ENCODE measurements around the gene KANSL2. TPM values are rescaled to one million over a fixed set of nuclear protein-coding genes. Genes with fewer than 3 reads are reported as not detected.
"Not testable (repeated sequence)": the region's sequence is repeated elsewhere in the genome, so short reads cannot be mapped to it uniquely, and the experiment has no call there.

KANSL2 gene, protein sequence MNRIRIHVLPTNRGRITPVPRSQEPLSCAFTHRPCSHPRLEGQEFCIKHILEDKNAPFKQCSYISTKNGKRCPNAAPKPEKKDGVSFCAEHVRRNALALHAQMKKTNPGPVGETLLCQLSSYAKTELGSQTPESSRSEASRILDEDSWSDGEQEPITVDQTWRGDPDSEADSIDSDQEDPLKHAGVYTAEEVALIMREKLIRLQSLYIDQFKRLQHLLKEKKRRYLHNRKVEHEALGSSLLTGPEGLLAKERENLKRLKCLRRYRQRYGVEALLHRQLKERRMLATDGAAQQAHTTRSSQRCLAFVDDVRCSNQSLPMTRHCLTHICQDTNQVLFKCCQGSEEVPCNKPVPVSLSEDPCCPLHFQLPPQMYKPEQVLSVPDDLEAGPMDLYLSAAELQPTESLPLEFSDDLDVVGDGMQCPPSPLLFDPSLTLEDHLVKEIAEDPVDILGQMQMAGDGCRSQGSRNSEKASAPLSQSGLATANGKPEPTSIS
- total RNA-seq (2022) (23.3 and 26.2 TPM in 2 replicates), Bru-seq, nascent RNA (percentile 86 among the genes with signal in this experiment), BruChase-seq, experiment 1, labeled RNA remaining after a 6-hour chase (percentile 64 among the genes with signal in this experiment), BruChase-seq, experiment 2, labeled RNA remaining after a 2-hour chase (percentile 65 among the genes with signal in this experiment)
- long read RNA-seq, partial matches to known transcripts = 0 of 26 reads
- long read RNA-seq, other reads (novel, unspliced or antisense) = 24 of 26 reads

DNA sequence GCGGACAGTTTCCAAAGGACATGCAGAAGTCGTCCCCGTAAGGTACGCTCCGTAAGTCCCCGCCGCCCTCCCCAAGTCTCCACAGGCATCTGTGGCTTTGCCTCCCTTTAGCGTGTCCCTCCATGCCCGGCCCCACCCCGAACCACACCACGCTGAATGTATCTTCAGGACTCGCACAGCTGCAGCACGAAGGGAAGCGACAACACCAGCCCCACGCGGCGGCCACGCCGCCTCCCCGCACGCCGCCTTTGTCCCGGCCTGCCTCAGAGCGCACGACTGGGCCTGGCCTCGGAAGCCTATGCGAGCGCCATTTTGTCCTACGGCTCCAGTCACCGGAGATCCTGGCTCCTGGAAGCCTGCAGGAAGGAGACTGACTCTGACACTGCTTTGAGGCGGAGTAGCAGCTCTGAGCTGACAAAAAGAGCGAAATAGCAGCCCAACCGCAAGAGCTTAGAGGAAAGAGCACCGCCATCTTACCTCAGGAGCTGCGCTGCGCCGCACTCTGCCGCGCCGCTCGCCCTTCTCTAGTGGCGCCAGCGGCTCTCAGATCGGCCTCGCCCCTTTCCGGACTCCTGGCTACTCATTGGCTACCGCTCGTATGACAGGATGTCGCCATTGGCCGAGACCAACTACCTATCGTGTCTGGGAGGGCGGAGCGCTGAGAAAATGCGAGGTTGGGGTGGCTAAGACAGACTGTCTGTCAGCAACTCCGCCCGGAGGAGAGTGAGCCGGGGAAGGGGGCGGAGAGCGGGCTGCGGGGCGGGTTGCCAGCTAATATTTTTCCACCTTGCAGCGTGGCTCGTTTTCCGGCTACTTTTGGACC lies at the start of gene KANSL2:
TSS of gene KANSL2 (minus strand) at position 529 of the 823 bp plus-strand sequence. CDS start 606 bp downstream, outside the sequence.
- Mint-ChIP-seq H3K27me3 (ENCODE audit: unreplicated experiment) (no peaks in the 10 kb centered on the region), H3K4me1 (ENCODE audit: low read depth, unreplicated experiment) (peaks cover 14% of the 10 kb centered on the region), H3K27ac (ENCODE audit: unreplicated experiment) (peak within 1 kb of the TSS; percentile 86), H3K36me3 (ENCODE audit: insufficient read depth, unreplicated experiment) (peaks cover 30% of the 10 kb centered on the region), H3K4me3 (ENCODE audit: low read depth, unreplicated experiment) (peak within 1 kb of the TSS; percentile 88), H3K9me3 (ENCODE audit: low read depth, unreplicated experiment) (no peaks in the 10 kb centered on the region)
- BruUV-seq (replicated peaks) = no TSS peak
- DNase-seq = peak; percentile 92
- TF ChIP-seq, protein P1, sequence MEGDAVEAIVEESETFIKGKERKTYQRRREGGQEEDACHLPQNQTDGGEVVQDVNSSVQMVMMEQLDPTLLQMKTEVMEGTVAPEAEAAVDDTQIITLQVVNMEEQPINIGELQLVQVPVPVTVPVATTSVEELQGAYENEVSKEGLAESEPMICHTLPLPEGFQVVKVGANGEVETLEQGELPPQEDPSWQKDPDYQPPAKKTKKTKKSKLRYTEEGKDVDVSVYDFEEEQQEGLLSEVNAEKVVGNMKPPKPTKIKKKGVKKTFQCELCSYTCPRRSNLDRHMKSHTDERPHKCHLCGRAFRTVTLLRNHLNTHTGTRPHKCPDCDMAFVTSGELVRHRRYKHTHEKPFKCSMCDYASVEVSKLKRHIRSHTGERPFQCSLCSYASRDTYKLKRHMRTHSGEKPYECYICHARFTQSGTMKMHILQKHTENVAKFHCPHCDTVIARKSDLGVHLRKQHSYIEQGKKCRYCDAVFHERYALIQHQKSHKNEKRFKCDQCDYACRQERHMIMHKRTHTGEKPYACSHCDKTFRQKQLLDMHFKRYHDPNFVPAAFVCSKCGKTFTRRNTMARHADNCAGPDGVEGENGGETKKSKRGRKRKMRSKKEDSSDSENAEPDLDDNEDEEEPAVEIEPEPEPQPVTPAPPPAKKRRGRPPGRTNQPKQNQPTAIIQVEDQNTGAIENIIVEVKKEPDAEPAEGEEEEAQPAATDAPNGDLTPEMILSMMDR (IDR thresholded peaks at IDR 0.05; ENCODE audit: unreplicated experiment) = no peak
- intact Hi-C loops (cut with micrococcal nuclease; ENCODE audit: unreplicated experiment) = no loop called here
- CTCF ChIA-PET = interaction anchor here (1.1 to 1.2 kb wide), 2 partner anchors 11 to 133 kb away, joined by 3 to 5 read pairs; no protein-coding TSS in a partner anchor

DNA sequence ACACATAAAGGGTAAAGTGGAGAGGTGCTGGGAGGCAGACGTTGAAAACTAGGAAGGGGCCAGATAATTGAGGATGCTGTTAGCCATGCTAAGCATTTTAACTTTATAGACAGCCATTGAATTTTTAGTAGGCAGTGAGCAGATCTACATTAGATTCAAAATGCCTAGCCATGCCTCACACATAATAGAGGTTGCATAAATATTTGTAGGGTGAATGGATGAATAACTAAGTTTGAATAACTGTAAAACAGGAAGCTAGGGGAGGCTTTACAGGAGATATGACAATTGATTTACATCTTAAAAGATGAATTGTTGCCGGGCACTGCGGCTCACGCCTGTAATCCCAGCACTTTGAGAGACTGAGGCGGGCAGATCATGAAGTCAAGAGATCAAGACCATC lies 46.8 kb upstream of the KANSL2 start:
- CTCF ChIA-PET = no interaction called here
- intact Hi-C loops (cut with micrococcal nuclease; ENCODE audit: unreplicated experiment) = no loop called here
- H3K27me3 Mint-ChIP-seq (ENCODE audit: unreplicated experiment) = no peaks in the 10 kb centered on the region
- TF ChIP-seq, protein P1 (IDR thresholded peaks at IDR 0.05; ENCODE audit: unreplicated experiment) = no peak
- BruUV-seq (replicated peaks) = no TSS peak
- H3K4me1 Mint-ChIP-seq (ENCODE audit: low read depth, unreplicated experiment) = no peaks in the 10 kb centered on the region
- no peaks in the 10 kb centered on the region for H3K9me3 Mint-ChIP-seq (ENCODE audit: low read depth, unreplicated experiment)
- no peaks in the 10 kb centered on the region for H3K36me3 Mint-ChIP-seq (ENCODE audit: insufficient read depth, unreplicated experiment)
- H3K4me3 Mint-ChIP-seq (ENCODE audit: low read depth, unreplicated experiment) = no peak overlapping the region
- no peak overlapping the region for H3K27ac Mint-ChIP-seq (ENCODE audit: unreplicated experiment)
- DNase-seq = no peak

DNA sequence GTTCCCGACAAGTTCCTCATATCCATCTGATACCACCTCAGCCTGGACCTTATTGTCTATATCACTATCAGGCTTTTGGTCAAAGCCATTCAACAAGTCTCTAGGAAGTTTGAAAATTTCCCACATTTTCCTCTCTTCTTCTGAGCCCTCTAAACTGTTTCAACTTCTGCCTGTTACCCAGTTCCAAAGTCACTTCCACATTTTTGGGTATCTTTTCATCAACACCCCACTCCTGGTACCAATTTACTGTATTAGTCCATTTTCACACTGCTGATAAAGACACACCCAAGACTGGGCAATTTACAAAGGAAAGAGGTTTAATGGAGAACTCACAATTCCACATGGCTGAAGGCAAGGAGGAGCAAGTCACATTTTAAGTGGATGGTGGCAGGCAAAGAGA lies 38.7 kb upstream of the KANSL2 start:
- H3K4me1 Mint-ChIP-seq (ENCODE audit: low read depth, unreplicated experiment); intact Hi-C loops (cut with micrococcal nuclease; ENCODE audit: unreplicated experiment); H3K9me3 Mint-ChIP-seq (ENCODE audit: low read depth, unreplicated experiment); H3K4me3 Mint-ChIP-seq (ENCODE audit: low read depth, unreplicated experiment); H3K27ac Mint-ChIP-seq (ENCODE audit: unreplicated experiment); BruUV-seq (replicated peaks); H3K27me3 Mint-ChIP-seq (ENCODE audit: unreplicated experiment); DNase-seq: not testable (repeated sequence)
- CTCF ChIA-PET = interaction anchor here (0.6 kb wide), 1 partner anchor 16 kb away, joined by 4 read pairs; no protein-coding TSS in a partner anchor
- peaks cover 18% of the 10 kb centered on the region for H3K36me3 Mint-ChIP-seq (ENCODE audit: insufficient read depth, unreplicated experiment)

DNA sequence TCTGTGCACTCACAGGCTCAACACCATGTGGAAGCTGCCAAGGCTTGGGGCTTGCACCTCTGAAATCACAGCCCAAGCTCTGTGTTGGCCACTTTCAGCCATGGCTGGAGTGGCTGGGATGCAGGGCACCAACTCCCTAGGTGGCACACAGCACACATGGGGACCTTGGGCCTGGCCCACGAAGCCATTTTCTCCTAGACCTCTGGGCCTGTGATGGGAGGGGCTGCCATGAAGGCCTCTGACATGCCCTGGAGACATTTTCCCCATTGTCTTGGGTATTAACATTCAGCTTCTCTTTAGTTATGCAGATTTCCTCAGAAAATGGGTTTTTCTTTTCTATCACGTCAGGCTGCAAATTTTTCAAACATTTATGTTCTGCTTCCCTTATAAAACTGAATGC lies 38.1 kb upstream of the KANSL2 start:
- H3K27me3 Mint-ChIP-seq (ENCODE audit: unreplicated experiment); H3K4me1 Mint-ChIP-seq (ENCODE audit: low read depth, unreplicated experiment); intact Hi-C loops (cut with micrococcal nuclease; ENCODE audit: unreplicated experiment); H3K9me3 Mint-ChIP-seq (ENCODE audit: low read depth, unreplicated experiment); DNase-seq; H3K4me3 Mint-ChIP-seq (ENCODE audit: low read depth, unreplicated experiment); BruUV-seq (replicated peaks); H3K27ac Mint-ChIP-seq (ENCODE audit: unreplicated experiment); CTCF ChIA-PET: not testable (repeated sequence)
- peaks cover 24% of the 10 kb centered on the region for H3K36me3 Mint-ChIP-seq (ENCODE audit: insufficient read depth, unreplicated experiment)

DNA sequence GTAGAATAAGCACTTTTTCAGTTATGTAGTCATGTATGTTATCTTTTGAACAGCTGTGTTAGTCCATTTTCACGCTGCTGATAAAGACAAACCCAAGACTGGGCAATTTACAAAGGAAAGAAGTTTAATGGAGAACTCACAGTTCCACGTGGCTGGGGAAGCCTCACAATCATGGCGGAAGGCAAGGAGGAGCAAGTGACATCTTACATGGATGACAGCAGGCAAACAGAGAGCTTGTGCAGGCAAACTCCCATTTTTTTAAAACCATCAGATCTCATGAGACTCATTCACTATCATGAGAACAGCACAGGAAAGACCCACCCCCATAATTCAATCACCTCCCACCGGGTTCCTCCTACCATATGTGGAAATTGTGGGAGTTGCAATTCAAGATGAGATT lies 37.0 kb upstream of the KANSL2 start:
- H3K4me3 Mint-ChIP-seq (ENCODE audit: low read depth, unreplicated experiment); H3K27ac Mint-ChIP-seq (ENCODE audit: unreplicated experiment); H3K4me1 Mint-ChIP-seq (ENCODE audit: low read depth, unreplicated experiment); DNase-seq; H3K27me3 Mint-ChIP-seq (ENCODE audit: unreplicated experiment); BruUV-seq (replicated peaks); CTCF ChIA-PET; intact Hi-C loops (cut with micrococcal nuclease; ENCODE audit: unreplicated experiment); H3K9me3 Mint-ChIP-seq (ENCODE audit: low read depth, unreplicated experiment): not testable (repeated sequence)
- peaks cover 34% of the 10 kb centered on the region for H3K36me3 Mint-ChIP-seq (ENCODE audit: insufficient read depth, unreplicated experiment)

Measured in Calu3 (cell line).